Measurements from ENCODE around the gene NPAS3. TPM values are rescaled to one million over a fixed set of nuclear protein-coding genes. Genes with fewer than 3 reads are reported as not detected.

The NPAS3 gene
- total and polyA plus RNA-seq, 2 donors (not counting 3 experiments of a cell fraction or from before 2014, with no cell fraction given) = 0.10 to 0.13 TPM

DNA sequence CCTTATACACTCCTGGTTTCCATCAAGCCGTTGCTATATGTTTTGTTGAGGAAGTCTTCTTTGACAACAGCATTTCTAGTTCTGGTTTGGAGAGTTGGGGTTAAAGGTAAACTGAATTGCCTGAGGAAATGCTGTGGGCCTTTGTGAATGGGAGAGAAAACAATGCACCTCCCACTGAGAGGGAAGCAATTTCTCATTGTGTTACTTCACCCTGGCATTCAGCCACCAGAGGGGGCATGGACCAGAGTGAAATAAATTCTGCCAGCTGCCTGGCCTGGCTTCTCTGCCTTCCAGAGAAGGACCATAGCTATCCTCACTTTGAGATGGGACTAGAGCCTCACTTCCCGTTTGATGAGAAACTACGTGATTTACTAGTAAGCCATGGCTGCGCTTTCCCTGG lies 536.9 kb downstream of the NPAS3 start:
- CTCF ChIA-PET = interaction anchor here (0.6 to 4.3 kb wide), 24 partner anchors 8 to 362 kb away, joined by 3 to 128 read pairs (median 4); no protein-coding TSS in a partner anchor
- Histone ChIP-seq H2AFZ (ENCODE audit: low read depth, low read length) (peak overlapping the region; percentile 48), H3K9ac (replicated peaks; ENCODE audit: extremely low read depth, insufficient read depth, low read length) (no peak overlapping the region), H3K36me3 (ENCODE audit: control insufficient read depth in 2 of 2, extremely low read depth in 1 of 2, insufficient read depth in 2 of 2, low read length in 2 of 2) (no peaks in the 10 kb centered on the region), H4K20me1 (replicated peaks; ENCODE audit: control insufficient read depth, extremely low read depth, insufficient read depth, low read length) (no peaks in the 10 kb centered on the region), H3K27me3 (ENCODE audit: control insufficient read depth in 2 of 2, insufficient read depth in 2 of 2, low read length in 2 of 2) (no peaks in the 10 kb centered on the region), H3K9me1 (replicated peaks; ENCODE audit: control insufficient read depth, extremely low read depth, insufficient read depth, low read length) (no peaks in the 10 kb centered on the region), H3K4me3 (replicated peaks in 1 of 3; ENCODE audit: insufficient read depth in 1 of 3, low read depth in 1 of 3, low read length in 3 of 3) (no peak overlapping the region), H3K4me1 (ENCODE audit: control insufficient read depth, extremely low read depth, insufficient read depth, low read length) (peaks cover 8% of the 10 kb centered on the region), H3K79me2 (ENCODE audit: control insufficient read depth, insufficient read depth, low read length) (no peaks in the 10 kb centered on the region), H3K27ac (ENCODE audit: insufficient read depth, low read depth, low read length) (no peak overlapping the region), H3K4me2 (ENCODE audit: insufficient read depth, low read length) (no peak overlapping the region), H3K9me3 (replicated peaks; ENCODE audit: control insufficient read depth, insufficient read depth, low read length) (no peaks in the 10 kb centered on the region)
- FAIRE-seq (peak; percentile 94), DNase-seq (ENCODE audit: low read depth, low spot score) (peak; percentile 88)
- intact Hi-C loops (cut with micrococcal nuclease) = loop anchor here (1.0 to 10.0 kb wide), 5 partner anchors 90 to 317 kb away; no protein-coding TSS in a partner anchor
- dilution Hi-C loops (cut with MboI; ENCODE audit: extremely low pct_ligation_motif_present, low sequenced_read_pairs) = no loop called here
- no TSS peak for BruUV-seq (replicated peaks)
- POLR2A ChIA-PET = no interaction called here
- TF ChIP-seq, protein P1, sequence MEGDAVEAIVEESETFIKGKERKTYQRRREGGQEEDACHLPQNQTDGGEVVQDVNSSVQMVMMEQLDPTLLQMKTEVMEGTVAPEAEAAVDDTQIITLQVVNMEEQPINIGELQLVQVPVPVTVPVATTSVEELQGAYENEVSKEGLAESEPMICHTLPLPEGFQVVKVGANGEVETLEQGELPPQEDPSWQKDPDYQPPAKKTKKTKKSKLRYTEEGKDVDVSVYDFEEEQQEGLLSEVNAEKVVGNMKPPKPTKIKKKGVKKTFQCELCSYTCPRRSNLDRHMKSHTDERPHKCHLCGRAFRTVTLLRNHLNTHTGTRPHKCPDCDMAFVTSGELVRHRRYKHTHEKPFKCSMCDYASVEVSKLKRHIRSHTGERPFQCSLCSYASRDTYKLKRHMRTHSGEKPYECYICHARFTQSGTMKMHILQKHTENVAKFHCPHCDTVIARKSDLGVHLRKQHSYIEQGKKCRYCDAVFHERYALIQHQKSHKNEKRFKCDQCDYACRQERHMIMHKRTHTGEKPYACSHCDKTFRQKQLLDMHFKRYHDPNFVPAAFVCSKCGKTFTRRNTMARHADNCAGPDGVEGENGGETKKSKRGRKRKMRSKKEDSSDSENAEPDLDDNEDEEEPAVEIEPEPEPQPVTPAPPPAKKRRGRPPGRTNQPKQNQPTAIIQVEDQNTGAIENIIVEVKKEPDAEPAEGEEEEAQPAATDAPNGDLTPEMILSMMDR (IDR thresholded peaks at IDR 0.05; ENCODE audit: extremely low read depth in 1 of 2, insufficient read depth in 1 of 2, low read depth in 1 of 2, low read length in 2 of 2) = peak; percentile 60 to 74
- TF ChIP-seq JUN (IDR thresholded peaks at IDR 0.05; ENCODE audit: borderline replicate concordance, insufficient read depth, insufficient read length, low read depth) (no peak), FOS (IDR thresholded peaks at IDR 0.05; ENCODE audit: borderline replicate concordance, insufficient read depth, low read length) (no peak), POLR2AphosphoS5 (IDR thresholded peaks at IDR 0.05; ENCODE audit: insufficient read depth, low read depth, low read length) (no peak), EZH2 (IDR thresholded peaks at IDR 0.05; ENCODE audit: borderline replicate concordance, low read depth, low read length, severe bottlenecking) (no peak), GATA2 (IDR thresholded peaks at IDR 0.05; ENCODE audit: insufficient read depth, insufficient read length, low read depth, low read length) (no peak)
- TF ChIP-seq, protein P2, sequence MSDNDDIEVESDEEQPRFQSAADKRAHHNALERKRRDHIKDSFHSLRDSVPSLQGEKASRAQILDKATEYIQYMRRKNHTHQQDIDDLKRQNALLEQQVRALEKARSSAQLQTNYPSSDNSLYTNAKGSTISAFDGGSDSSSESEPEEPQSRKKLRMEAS (IDR thresholded peaks at IDR 0.05; ENCODE audit: insufficient read depth, insufficient read length) = no peak

All from endothelial cell of umbilical vein (primary cell).